Dendritic cell treated with granulocyte-macrophage colony-stimulating factor and Interleukin-4, amounts not matched to agents 40 ng/mL and 50 ng/mL, for 4 days (primary cell): ENCODE results near the gene GNB5.
A peak's percentile ranks its signal among the peaks of the same experiment; 100 is the strongest.
"Not testable (repeated sequence)": the region's sequence is repeated elsewhere in the genome, so short reads cannot be mapped to it uniquely, and the experiment has no call there.

Experiments used
- H3K27ac Mint-ChIP-seq: one replicate; pipeline ENCODE4 v1.8.0; 2022; ENCODE audit warnings: mild to moderate bottlenecking, mixed read lengths
- H3K27me3 Mint-ChIP-seq: one replicate; pipeline ENCODE4 v1.8.0; 2022; ENCODE audit warnings: mild to moderate bottlenecking, mixed read lengths
- H3K36me3 Mint-ChIP-seq: one replicate; pipeline ENCODE4 v1.8.0; 2022; ENCODE audit warnings: low read depth, mixed read lengths
- H3K4me1 Mint-ChIP-seq: one replicate; pipeline ENCODE4 v1.8.0; 2022; ENCODE audit warnings: low read depth, mixed read lengths
- H3K4me3 Mint-ChIP-seq: one replicate; pipeline ENCODE4 v1.8.0; 2022; ENCODE audit warnings: mild to moderate bottlenecking, moderate library complexity, mixed read lengths
- H3K9me3 Mint-ChIP-seq: one replicate; pipeline ENCODE4 v1.8.0; 2022; ENCODE audit warnings: mixed read lengths
- intact Hi-C: fragments of 100-400 bp; cut with micrococcal nuclease; formaldehyde crosslinking; loops from one replicate; pipeline ENCODE4 v1.15.0; 2022

The GNB5 gene

DNA sequence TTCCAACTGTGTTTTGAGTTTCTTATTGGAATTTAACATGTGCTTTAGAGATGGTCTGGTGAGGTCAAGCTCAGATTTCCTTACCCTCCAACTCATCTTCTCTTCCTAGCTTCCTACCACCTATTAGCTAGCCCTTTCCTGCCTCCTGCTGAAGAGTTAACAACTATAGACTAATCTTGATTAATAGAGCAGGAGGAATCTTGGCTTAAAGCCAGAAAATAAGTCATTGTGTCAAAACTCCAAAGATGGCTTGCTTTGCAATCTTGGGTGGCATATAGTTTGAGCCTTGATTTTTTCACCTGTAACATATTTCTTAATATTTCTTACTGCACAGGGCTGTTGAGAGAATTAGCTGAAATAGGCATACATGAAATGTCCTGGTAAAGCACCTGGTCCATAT, 105.9 kb downstream of the GNB5 start:
- intact Hi-C loops = no loop called here
- H3K4me3 Mint-ChIP-seq = no peak overlapping the region

DNA sequence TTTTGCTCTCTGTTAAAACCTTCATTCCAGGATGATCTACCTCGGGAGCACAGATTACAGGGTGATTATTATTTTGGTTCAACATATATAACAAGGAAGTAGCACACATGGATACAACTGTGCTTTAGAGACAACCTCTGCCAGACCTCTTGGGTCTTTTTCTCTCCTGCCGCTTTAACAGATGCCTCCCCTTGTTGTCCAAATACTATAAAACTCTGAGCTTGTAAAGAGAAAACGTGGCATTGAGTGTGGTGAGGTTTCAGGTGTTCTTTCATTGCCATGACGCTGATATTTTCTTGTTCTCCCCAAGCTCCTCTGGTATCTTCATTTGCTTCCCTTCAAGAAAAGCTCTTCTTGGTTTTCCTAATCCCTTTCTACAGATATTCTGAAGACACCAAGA, 107.6 kb downstream of the GNB5 start:
- no peaks in the 10 kb centered on the region for H3K36me3 Mint-ChIP-seq
- H3K27ac Mint-ChIP-seq = no peak overlapping the region
- peaks cover 28% of the 10 kb centered on the region for H3K4me1 Mint-ChIP-seq
- H3K9me3 Mint-ChIP-seq = no peaks in the 10 kb centered on the region
- H3K27me3 Mint-ChIP-seq = peaks cover 13% of the 10 kb centered on the region
- H3K4me3 Mint-ChIP-seq = no peak overlapping the region
- intact Hi-C loops = no loop called here

More for the DNA sequence above, 105.9 kb downstream of the GNB5 start:
- H3K27ac Mint-ChIP-seq = no peak overlapping the region
- peaks cover 18% of the 10 kb centered on the region for H3K4me1 Mint-ChIP-seq
- peaks cover 12% of the 10 kb centered on the region for H3K9me3 Mint-ChIP-seq
- peaks cover 11% of the 10 kb centered on the region for H3K36me3 Mint-ChIP-seq
- H3K27me3 Mint-ChIP-seq = peaks cover 11% of the 10 kb centered on the region

DNA sequence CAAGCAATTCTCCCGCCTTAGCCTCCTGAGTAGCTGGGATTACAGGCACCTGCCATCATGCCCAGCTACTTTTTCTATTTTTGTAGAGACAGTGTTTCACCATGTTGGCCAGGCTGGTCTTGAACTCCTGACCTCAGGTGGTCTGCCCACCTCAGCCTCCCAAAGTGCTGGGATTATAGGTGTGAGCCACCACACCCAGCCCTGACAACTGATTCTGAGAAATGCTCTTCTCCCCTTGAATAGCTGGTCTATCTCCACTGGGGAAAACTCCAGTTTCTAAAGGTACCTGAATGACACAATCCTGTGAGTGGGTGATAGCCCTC, 108.2 kb downstream of the GNB5 start:
- peaks cover 15% of the 10 kb centered on the region for H3K27me3 Mint-ChIP-seq
- H3K9me3 Mint-ChIP-seq, H3K4me3 Mint-ChIP-seq, intact Hi-C loops, H3K27ac Mint-ChIP-seq, H3K36me3 Mint-ChIP-seq: not testable (repeated sequence)
- peaks cover 32% of the 10 kb centered on the region for H3K4me1 Mint-ChIP-seq

- Mint-ChIP-seq H3K27ac (no peak overlapping the region), H3K9me3 (no peaks in the 10 kb centered on the region), H3K4me1 (peaks cover 37% of the 10 kb centered on the region), H3K4me3 (no peak overlapping the region), H3K36me3 (no peaks in the 10 kb centered on the region), H3K27me3 (peaks cover 16% of the 10 kb centered on the region)
- intact Hi-C loops = no loop called here
Observed at GRCh38 chr15:52082197-52083036, 108.8 kb downstream of the GNB5 start.

GRCh38 chr15:52080706-52081392, 110.3 kb downstream of the GNB5 start:
- Mint-ChIP-seq H3K4me3 (no peak overlapping the region), H3K4me1 (peaks cover 50% of the 10 kb centered on the region), H3K36me3 (no peaks in the 10 kb centered on the region), H3K27ac (no peak overlapping the region), H3K27me3 (peaks cover 16% of the 10 kb centered on the region), H3K9me3 (no peaks in the 10 kb centered on the region)
- intact Hi-C loops = no loop called here

DNA sequence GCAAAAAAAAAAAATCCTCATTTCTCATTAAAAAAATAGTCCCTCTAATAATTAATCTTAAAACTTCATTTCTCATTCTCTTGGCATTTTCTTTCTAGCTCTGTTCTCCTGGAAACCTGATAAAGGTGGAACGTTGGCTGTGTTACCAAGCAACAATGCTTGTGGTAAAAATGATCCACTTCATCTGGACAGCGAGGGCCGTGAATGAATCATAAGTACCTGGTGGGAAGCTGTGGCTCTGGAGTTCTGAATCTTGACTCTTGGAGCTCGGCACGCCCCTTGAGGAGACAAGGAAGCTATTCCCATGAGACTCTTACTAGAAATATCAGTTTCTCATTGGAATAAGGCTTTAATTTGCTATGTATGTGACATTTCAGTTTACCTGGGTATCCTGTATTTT, 111.2 kb downstream of the GNB5 start:
- Mint-ChIP-seq H3K4me3 (no peak overlapping the region), H3K27ac (no peak overlapping the region), H3K4me1 (peaks cover 50% of the 10 kb centered on the region), H3K27me3 (peaks cover 16% of the 10 kb centered on the region), H3K36me3 (no peaks in the 10 kb centered on the region), H3K9me3 (no peaks in the 10 kb centered on the region)
- intact Hi-C loops = no loop called here

DNA sequence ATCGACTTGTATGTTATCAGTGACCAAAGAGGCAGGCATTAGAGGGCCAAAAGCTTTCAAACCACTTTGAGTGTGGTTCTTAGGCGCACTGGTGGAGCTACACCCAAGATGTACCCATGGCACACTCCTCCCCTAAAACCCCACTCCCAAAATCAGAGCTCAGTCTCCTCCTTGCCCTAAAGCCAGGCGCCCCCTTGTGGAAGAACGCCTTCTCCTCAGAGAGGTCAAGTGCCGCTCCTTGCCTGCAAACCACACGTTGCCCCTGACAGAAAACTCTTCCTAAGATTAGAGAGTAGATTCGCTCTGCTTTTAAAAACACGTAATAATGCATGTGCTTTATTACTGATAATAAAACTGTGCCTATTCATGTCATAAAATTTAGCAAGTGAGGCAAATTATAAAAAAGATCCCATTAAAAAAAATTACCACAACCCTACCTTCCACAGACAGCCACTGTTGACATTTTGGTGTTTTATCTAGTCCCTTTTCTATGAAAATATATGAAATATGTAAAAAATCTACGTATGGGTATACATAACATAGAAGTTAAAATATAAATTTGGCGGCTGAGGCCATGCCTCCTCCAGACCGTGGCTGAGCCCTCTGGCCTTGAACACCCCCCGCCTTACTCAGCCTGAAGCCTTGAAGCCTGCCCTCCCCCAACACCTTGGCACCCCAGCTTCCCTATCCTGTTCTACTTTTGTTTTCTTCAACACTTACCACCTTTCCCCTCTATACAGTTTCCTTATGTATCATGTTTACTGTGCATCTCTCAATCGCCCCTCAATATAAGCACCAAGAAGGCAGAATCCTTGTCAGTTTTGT, 112.1 kb downstream of the GNB5 start:
- Mint-ChIP-seq H3K36me3 (no peaks in the 10 kb centered on the region), H3K4me1 (peaks cover 50% of the 10 kb centered on the region), H3K4me3 (no peak overlapping the region), H3K27ac (no peak overlapping the region), H3K27me3 (peaks cover 16% of the 10 kb centered on the region), H3K9me3 (no peaks in the 10 kb centered on the region)
- intact Hi-C loops = loop anchor here (1.0 to 5.0 kb wide), 2 partner anchors 58 to 97 kb away; no protein-coding TSS in a partner anchor

DNA sequence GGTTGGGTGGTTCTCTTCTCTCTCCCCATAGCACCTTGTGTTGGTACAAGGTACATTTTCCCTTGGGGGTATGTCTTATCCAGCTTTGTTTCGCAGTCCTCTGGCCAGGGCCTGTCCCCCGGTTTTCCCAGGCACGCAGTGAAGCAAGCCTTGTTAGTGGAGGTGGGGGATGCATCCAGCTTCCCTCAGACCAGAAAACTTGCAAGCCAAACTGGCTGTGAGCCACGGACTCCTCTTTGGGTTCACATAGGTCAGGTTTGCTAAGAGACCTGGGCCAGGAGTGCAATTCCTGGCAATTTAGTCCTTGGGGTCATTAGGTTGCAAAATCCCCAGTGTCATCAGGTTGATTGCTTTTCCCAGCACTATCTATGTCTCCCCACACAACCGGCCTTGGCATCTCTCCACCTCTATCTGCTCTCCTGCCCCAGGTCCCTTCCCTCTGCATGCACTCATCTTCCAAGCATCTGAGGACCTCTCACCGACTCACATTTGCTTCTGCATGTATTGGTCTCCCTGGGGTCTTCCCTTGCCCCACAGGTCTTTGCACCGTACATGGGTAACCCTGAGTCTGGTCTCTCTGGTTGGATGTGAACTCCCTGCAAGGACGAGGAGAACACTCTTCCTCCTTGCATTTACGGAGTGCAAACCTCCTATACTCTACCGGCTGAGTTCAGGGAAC, 112.9 kb downstream of the GNB5 start:
- Mint-ChIP-seq H3K27me3 (peaks cover 13% of the 10 kb centered on the region), H3K9me3 (no peaks in the 10 kb centered on the region), H3K27ac (no peak overlapping the region), H3K4me3 (no peak overlapping the region), H3K36me3 (no peaks in the 10 kb centered on the region), H3K4me1 (peaks cover 45% of the 10 kb centered on the region)
- intact Hi-C loops = loop anchor here (5.0 kb wide), 1 partner anchor 59 kb away; no protein-coding TSS in a partner anchor

DNA sequence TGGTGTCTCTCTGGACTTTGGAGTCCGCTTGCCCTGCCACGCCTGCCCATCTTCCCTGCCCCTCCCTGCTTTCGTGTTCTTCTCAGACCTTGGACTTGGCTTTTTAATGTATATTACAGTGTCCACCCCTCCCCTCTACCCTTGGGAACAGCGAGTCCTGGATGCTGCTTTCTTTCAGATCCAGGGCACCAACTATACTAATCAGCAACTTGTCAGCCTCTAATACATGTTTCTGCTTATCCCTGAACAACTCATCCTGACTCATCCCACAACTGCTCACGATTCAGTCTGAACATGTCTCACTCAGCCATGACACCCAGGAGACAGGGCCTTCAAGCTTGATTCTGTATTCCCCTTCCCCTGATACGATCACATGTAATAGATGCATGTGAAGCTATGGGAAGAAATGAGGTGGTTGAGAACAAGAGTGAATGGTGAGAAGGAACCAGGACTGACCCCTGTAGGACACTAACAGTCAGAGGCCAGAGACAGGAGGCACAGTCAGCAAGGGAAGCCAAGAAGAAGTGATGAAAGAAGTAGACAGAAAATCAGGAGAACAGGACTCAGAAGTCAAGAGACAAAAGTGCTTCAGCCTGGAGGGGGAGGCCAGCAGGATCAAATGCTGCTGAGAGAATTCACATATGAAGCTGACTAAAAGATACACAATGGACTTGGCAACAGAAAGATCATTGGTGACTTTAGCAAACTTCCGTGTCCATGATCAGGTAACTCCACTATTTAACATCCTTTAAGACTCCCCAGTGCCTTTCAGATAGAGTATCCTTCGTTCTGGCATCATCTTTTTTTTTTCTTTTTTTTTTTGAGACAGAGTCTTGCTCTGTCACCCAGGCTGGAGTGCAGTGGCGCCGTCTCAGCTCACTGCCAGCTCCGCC, 114.1 kb downstream of the GNB5 start:
- Mint-ChIP-seq H3K36me3 (no peaks in the 10 kb centered on the region), H3K9me3 (no peaks in the 10 kb centered on the region), H3K27me3 (peaks cover 8% of the 10 kb centered on the region), H3K4me3 (no peak overlapping the region), H3K27ac (peak overlapping the region; percentile 5), H3K4me1 (peaks cover 34% of the 10 kb centered on the region)
- intact Hi-C loops = loop anchor here (5.0 kb wide), 1 partner anchor 60 kb away; no protein-coding TSS in a partner anchor

DNA sequence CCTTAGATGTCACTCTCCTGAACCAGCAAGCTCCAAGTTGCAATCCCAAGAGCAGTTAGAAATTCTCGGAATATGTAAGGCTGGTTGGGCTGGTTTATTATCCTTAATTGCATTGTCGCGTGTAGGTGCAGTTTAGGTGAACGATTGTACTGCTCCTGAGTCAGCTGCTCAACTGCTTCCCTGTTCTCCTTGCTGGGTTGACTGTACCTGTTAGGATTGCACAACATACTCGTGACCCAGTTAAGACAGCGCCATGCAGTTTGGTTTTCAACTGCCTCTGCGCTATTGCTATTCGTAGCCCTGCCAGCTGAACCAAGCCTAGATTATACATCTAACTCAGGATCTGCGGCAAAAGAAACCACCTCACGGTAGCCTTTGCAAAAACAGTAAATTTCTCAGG, 119.6 kb downstream of the GNB5 start:
- no peak overlapping the region for H3K4me3 Mint-ChIP-seq
- intact Hi-C loops = no loop called here
- H3K9me3 Mint-ChIP-seq = no peaks in the 10 kb centered on the region
- H3K4me1 Mint-ChIP-seq = peaks cover 5% of the 10 kb centered on the region
- H3K27me3 Mint-ChIP-seq = no peaks in the 10 kb centered on the region
- H3K27ac Mint-ChIP-seq = no peak overlapping the region
- H3K36me3 Mint-ChIP-seq = peaks cover 2% of the 10 kb centered on the region

DNA sequence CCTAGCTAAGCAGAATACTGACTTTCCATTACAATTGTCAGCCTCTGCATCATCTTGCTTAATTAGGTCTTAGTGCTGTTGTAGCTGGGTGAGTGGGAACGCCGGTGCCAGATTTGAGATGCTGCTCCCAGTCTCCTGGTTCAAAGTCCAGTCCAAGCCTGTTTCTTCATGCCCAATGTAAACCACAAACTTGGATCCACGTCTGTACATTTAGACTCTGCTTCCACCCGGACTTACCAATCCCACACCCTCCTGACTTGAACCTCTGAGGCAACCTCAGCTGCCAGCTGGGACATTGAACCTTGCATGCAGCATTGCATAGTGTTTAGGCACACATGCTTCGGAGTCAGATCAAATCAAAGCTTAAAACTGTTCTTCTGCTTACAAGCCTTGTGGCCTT, 121.6 kb downstream of the GNB5 start:
- Mint-ChIP-seq H3K4me1 (peaks cover 5% of the 10 kb centered on the region), H3K27me3 (no peaks in the 10 kb centered on the region), H3K9me3 (no peaks in the 10 kb centered on the region), H3K36me3 (peaks cover 15% of the 10 kb centered on the region), H3K27ac (no peak overlapping the region), H3K4me3 (no peak overlapping the region)
- intact Hi-C loops = no loop called here

- H3K27me3 Mint-ChIP-seq = no peaks in the 10 kb centered on the region
- intact Hi-C loops = no loop called here
- peaks cover 30% of the 10 kb centered on the region for H3K36me3 Mint-ChIP-seq
- H3K4me3 Mint-ChIP-seq = no peak overlapping the region
- peaks cover 15% of the 10 kb centered on the region for H3K4me1 Mint-ChIP-seq
- no peak overlapping the region for H3K27ac Mint-ChIP-seq
- H3K9me3 Mint-ChIP-seq = no peaks in the 10 kb centered on the region
Observed at GRCh38 chr15:52068004-52068615, 123.1 kb downstream of the GNB5 start.
